ENCODE results near the gene RD3L.
"Not testable (repeated sequence)": the region's sequence is repeated elsewhere in the genome, so short reads cannot be mapped to it uniquely, and the experiment has no call there.

Gene RD3L

DNA sequence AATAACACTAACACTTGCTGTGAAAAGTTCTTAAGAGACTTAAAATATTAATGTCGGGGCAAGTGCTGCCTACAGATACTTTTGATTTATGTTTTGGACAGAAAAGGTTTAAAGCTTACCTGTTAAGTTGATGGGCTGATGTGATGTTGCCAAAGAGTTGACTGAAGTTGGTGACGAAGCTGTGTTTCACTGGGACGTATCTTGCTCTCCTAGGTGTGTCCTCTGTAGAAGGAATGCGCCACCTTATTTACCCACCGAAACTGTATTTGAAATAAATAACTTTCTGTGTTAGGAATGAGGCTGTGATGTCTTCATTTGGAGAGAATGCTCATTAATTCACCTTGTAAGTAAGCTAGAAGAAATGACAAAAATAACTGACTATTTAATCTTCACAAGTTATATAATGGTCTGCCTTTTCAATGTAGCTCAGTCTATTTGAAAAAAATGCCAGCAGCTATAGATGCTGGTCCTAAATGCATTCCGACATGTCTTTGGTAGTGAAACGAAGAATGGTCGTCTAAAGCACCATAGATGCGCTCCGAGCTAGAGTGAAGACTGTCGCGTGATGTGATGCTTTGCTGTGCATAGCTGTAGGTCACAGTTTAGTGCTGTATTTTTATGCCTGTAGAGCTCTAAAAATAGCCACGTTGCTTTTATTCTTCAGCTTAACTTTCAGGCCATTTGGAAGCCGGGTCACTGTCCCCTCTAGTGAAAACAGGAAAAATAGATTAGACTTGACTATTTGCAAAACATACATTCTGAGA is at the start of gene RD3L:
Gene RD3L (minus strand): TSS at position 557 of the 764 bp plus-strand sequence. CDS start 834 bp downstream, outside the sequence.
- FAIRE-seq = no peak

GRCh38 chr14:103989964-103990363 is 47.6 kb upstream of the RD3L start:
- FAIRE-seq = no peak

GRCh38 chr14:103989034-103989433 is 46.7 kb upstream of the RD3L start:
- no peak for FAIRE-seq

GRCh38 chr14:103984196-103984595 is 41.9 kb upstream of the RD3L start:
- FAIRE-seq = no peak

DNA sequence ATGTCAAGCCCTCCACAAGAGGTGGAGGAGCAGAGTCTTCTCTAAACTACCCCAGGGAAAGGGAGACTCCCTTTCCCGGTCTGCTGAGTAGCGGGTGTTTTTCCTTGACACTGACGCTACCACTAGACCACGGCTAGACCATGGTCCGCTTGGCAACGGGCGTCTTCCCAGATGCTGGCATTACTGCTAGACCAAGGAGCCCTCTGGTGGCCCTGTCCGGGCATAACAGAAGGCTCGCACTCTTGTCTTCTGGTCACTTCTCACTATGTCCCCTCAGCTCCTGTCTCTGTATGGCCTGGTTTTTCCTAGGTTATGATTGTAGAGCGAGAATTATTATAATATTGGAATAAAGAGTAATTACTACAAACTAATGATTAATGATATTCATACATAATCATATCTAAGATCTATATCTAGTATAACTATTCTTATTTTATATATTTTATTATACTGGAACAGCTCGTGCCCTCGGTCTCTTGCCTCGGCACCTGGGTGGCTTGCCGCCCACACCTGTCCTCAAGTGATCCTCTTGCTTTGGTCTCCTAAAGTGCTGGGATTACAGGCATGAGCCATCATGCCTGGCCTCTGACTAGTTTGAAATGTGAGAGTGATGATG is 38.4 kb upstream of the RD3L start:
- FAIRE-seq = not testable (repeated sequence)

DNA sequence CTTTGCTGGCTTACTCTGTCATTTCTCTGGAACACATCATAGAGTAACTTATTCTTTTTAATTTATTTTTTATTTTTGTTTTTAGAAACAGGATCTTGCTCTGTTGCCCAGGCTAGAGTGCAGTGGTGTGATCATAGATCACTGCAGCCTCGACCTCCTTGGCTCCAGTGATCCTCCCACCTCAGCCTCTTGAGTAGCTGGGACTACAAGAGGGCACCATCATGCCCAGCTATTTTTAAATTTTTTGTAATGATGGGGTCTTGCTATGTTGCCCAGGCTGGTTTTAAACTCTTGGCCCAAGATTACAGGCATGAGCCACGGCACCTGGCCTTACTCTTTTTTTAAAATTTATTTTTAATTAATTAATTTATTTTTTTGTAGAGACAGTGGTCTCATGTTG is 32.2 kb upstream of the RD3L start:
- FAIRE-seq = no peak

DNA sequence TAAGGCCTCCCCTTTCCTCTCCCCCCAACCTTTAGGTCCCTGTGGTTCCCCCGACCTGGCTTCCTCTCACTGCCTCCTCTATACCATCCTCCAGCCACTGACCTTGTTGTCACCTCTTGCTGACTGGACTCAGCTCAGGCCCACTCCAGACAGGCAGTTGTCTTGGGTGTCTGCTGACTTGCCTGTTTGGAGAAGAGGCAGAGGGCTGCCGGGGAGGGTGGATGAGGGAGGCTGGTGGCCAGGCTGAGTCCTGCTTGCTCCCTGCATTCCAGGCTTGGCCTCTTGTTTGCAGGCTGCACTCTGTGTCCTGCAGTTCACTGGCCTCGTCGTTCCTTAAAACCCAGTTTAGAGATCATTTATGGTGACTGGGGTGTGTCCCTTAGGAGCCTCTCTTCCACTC is 31.0 kb upstream of the RD3L start:
- no peak for FAIRE-seq

DNA sequence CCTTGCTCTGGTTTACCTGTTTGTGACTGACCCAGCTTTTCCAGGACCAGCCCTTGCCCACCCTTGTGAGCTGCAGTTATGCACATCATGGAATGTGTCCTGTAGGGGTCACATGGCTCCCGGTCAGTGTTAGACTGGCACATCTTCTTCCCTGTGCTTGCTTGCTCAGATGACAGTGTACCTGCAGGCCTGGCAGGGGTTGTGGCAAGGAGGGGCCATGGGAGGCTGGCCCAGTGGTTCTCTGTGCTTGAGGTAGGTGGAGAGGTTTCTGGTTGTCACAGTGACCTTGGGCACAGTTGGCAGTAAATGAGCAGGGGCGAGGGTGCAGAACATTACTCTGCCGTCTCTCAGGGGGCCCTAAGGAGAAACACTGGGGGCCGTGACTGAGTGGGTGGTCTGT is 27.6 kb upstream of the RD3L start:
- FAIRE-seq = no peak

- FAIRE-seq = no peak
These were observed 24.3 kb upstream of the RD3L start for GRCh38 chr14:103966631-103967030.

GRCh38 chr14:103961928-103962578 is 19.7 kb upstream of the RD3L start:
- no peak for FAIRE-seq

- FAIRE-seq = peak; percentile 24
These were observed 18.2 kb upstream of the RD3L start for GRCh38 chr14:103960457-103961055.

DNA sequence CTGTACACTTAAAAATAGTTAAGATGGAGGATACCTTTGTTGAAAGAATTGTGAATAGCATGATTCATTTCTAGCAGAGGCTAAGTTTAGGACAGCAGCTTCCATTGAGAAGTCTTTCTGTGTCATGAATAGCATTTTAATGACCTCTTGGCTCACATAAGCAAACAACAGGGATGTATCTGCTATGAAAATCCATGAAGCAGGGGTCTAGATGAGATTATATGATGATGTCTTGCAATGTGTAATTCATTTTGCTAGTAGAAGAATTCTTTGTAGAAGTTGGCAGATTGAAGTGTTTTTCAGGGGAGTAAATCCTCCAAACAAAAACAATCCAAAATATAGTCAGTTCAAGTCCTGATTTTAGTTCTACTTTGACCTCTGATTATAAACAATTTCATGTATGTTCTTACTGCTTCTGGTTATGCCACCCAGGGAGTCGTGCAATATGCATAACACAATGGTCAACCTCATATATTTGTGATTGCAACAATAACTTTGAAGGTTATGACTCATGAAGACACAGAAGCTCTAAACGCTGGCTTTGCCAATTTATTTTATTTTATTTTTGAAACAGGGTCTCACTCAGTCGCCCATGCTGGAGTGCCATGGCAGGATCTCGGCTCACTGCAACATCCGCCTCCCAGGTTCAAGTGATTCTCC is 6.9 kb upstream of the RD3L start:
- FAIRE-seq = no peak

- FAIRE-seq = no peak
These were observed 6.1 kb upstream of the RD3L start for GRCh38 chr14:103948442-103948841.

- FAIRE-seq = no peak
These were observed 4.6 kb upstream of the RD3L start for GRCh38 chr14:103946975-103947374.

DNA sequence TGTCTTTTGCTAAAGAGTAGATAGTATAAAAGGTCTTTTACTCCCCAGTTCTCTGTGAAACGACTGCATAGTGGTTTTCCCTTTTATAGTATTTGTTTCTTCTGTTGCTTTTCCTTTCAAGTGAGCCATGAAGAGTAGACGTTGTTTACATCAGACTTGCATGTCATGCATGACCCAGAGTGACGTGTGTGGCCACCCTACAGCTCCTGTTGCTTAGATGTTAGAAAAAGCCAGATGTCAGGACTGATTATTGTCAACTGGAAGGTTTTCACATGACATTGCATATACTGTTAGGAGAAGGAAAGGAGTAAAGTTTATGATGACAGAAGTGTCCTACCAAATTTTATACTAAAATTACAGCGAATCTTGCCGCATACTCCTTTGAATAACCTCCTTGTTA is 1.3 kb upstream of the RD3L start:
- no peak for FAIRE-seq

GRCh38 chr14:103941462-103941861 is 867 bp downstream of the RD3L start:
- FAIRE-seq = no peak

DNA sequence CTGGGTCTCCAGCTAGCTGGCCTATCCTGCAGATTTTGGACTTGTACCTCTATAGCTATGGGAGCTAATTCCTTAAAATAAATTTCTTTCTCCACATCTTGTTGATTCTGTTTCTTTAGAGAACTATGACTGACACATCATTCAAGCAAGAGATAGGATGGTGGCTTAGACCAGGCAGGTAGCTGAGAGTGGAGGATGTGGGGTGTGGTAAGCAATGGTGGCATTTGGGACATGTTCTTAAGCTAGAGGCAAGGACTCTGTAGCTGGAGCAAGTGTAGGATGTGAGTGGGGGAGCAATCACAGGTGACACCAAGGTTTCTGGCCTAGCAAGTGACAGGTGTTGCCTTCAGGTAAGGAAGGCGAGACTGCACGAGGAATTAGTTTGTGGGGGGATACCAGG is 7.2 kb downstream of the RD3L start:
- no peak for FAIRE-seq

- FAIRE-seq = no peak
These were observed 9.4 kb downstream of the RD3L start for GRCh38 chr14:103932791-103933490.

DNA sequence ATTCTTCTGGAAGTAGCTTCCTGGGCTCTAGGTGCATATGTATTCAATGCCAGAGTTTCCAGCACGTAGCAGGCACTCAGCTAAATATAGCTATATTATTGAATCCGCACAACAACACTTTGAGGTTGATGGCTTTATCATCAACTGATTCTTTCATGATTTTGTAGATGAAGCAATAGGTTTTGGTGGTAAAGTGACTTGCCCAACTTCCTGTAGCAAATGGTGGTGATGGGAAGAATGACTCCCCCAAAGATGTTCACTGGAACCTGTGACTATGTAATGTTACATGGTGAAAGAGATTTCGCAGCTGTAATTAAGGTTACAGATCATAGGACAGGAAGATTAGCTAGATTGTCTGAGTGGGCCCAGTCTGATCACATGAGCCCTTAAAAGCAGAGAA is 10.9 kb downstream of the RD3L start:
- FAIRE-seq = no peak

DNA sequence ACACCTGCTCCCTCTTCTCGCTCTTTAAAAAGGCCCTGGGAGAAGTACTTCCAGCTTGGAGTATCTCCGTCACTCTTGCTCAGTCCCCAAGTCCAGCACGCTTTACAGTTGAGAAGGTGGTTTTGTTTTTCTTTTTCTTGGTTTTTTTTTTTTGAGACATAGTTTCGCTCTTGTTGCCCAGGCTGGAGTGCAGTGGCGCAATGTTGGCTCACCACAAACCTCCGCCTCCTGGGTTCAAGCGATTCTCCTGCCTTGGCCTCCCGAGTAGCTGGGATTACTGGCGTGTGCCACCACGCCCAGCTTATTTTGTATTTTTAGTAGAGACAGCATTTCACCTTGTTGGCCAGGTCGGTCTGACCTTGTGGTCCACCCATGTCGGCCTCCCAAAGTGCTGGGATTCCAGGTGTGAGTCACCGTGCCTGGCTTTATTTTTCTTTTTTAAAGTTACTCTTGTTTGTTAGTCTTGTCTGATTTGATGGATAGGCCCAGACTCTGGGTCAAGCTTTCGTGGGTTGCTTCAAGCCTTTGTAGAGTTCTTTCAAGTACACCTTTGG is 12.2 kb downstream of the RD3L start:
- FAIRE-seq = no peak

GRCh38 chr14:103928011-103928890 is 14.1 kb downstream of the RD3L start, which contains the start of gene TDRD9:
TSS of gene TDRD9 (plus strand) at chr14:103928456. CDS start at chr14:103928510, 54 bp downstream.
- no peak for FAIRE-seq

All from islet of Langerhans (tissue), 1 donor.